OCI-LY1 (cell line): Measurements from ENCODE around the gene DEGS2.

ENCODE experiments used
- CTCF ChIP-seq: fragments of 200-600 bp; sonication (generic), shearing (Covaris generic); IDR thresholded peaks from 2 replicates; pipeline ENCODE4 v1.5.1; 2017; ENCODE audit warnings: mild to moderate bottlenecking, antibody characterized with exemption, low read length, moderate library complexity, mixed read lengths
- EZH2 ChIP-seq: fragments of 200-600 bp; sonication (generic), shearing (Covaris generic); IDR thresholded peaks from 2 replicates; pipeline ENCODE4 v1.8.0; 2017; ENCODE audit warnings: borderline replicate concordance, mixed run types, mild to moderate bottlenecking, antibody characterized with exemption, low read length, moderate library complexity, mixed read lengths

- TF ChIP-seq CTCF (no peak), EZH2 (no peak)
Measured at GRCh38 chr14:100176811-100177327, 17.4 kb upstream of the DEGS2 start.
